ENCODE measurements around the gene MRC2.

- TF ChIP-seq CTCF (IDR thresholded peaks at IDR 0.05) (no peak), POLR2A (IDR thresholded peaks at IDR 0.05) (no peak)
Measured at GRCh38 chr17:62625184-62625869, 2.1 kb upstream of the MRC2 start.
